HepG2 (cell line): ENCODE data around the gene HSPA4L. TPM values are rescaled to one million over a fixed set of nuclear protein-coding genes. Genes with fewer than 3 reads are reported as not detected.
A peak's percentile ranks its signal among the peaks of the same experiment; 100 is the strongest.

Experiments
- CEBPG ChIP-seq: IDR thresholded peaks from 2 replicates; pipeline ENCODE4 v1.6.1; 2016
- MED8 ChIP-seq: sonication (generic); formaldehyde crosslinking; IDR thresholded peaks from 2 replicates; pipeline ENCODE4 v1.8.1; 2023; ENCODE audit warnings: mild to moderate bottlenecking, missing genetic modification reagents; ENCODE audit not compliant: insufficient replicate concordance
- RXRB ChIP-seq: IDR thresholded peaks from 2 replicates; pipeline ENCODE4 v1.6.1; 2016; ENCODE audit warnings: borderline replicate concordance, missing genetic modification reagents, missing compliant biosample characterization
- SALL2 ChIP-seq: sonication (generic); formaldehyde crosslinking; IDR thresholded peaks from 2 replicates; pipeline ENCODE4 v1.8.1; 2023; ENCODE audit warnings: mild to moderate bottlenecking, missing genetic modification reagents, inconsistent platforms
- SMYD3 ChIP-seq: sonication (generic); formaldehyde crosslinking; IDR thresholded peaks from 2 replicates; pipeline ENCODE4 v1.8.1; 2023; ENCODE audit warnings: mild to moderate bottlenecking, missing genetic modification reagents
- STAG1 ChIP-seq: sonication (generic); formaldehyde crosslinking; IDR thresholded peaks from 2 replicates; pipeline ENCODE4 v1.4.0; 2020; ENCODE audit warnings: missing genetic modification reagents
- TAF1 ChIP-seq: sonication (generic); formaldehyde crosslinking; IDR thresholded peaks from 2 replicates; pipeline ENCODE4 v1.4.0; 2020; ENCODE audit warnings: missing genetic modification reagents
- TBX2 ChIP-seq: sonication (generic); formaldehyde crosslinking; IDR thresholded peaks from 2 replicates; pipeline ENCODE4 v1.5.0; 2020; ENCODE audit warnings: missing genetic modification reagents, mild to moderate bottlenecking, borderline replicate concordance
- ZNF335 ChIP-seq: sonication (generic); formaldehyde crosslinking; IDR thresholded peaks from 2 replicates; pipeline ENCODE4 v1.4.0; 2020; ENCODE audit warnings: missing genetic modification reagents
- ZNF850 ChIP-seq: sonication (generic); formaldehyde crosslinking; conservative IDR thresholded peaks from 2 replicates; pipeline ENCODE4 v1.9.0; 2021; ENCODE audit warnings: mild to moderate bottlenecking, missing genetic modification reagents
- polyA plus RNA-seq, 8 experiments: library from polyadenylated mRNA; depleted of rRNA in 3 of 8; stranded (reverse) in 7 of 8; unstranded in 1 of 8; fragments of >200 nt; fragmentation: Illumina TruSeq in 4 of 8; extraction: Trizol in 4 of 8; gene quantifications; 2 replicates each; pipeline versions ENCODE4 v1.2.1 to v1.2.3, GENCODE V29; 2011 to 2016; ENCODE audit warnings: low read depth in 4 of 8, missing spikeins in 1 of 8, mixed read lengths in 1 of 8; ENCODE audit not compliant: insufficient read depth in 1 of 8
- total RNA-seq, 5 experiments: library from RNA; depleted of rRNA; stranded (reverse); fragments of >200 nt; fragmentation: Illumina TruSeq; extraction: Trizol; gene quantifications; 2 replicates each; pipeline ENCODE4 v1.2.3, GENCODE V29; 2016; ENCODE audit warnings: low read depth in 1 of 5
- TF ChIP-seq, protein P1 (sequence below): sonication (generic); formaldehyde crosslinking; IDR thresholded peaks from 2 replicates; pipeline ENCODE4 v1.8.0; 2022; ENCODE audit warnings: mild to moderate bottlenecking, missing genetic modification reagents
- TF ChIP-seq, protein P2 (sequence below): sonication (generic); formaldehyde crosslinking; IDR thresholded peaks from 2 replicates; pipeline ENCODE4 v1.4.0; 2020; ENCODE audit warnings: mild to moderate bottlenecking, missing genetic modification reagents
- TF ChIP-seq, protein P3 (sequence below): sonication (generic); formaldehyde crosslinking; IDR thresholded peaks from 2 replicates; pipeline ENCODE4 v1.4.0; 2020; ENCODE audit warnings: mild to moderate bottlenecking, low read depth, missing genetic modification reagents
- TF ChIP-seq, protein P4 (sequence below): sonication (generic); formaldehyde crosslinking; IDR thresholded peaks from 2 replicates; pipeline ENCODE4 v1.4.0; 2020; ENCODE audit warnings: missing genetic modification reagents
- TF ChIP-seq, protein P5 (sequence below): sonication (generic); formaldehyde crosslinking; IDR thresholded peaks from 2 replicates; pipeline ENCODE4 v1.5.0; 2020; ENCODE audit warnings: mild to moderate bottlenecking, missing genetic modification reagents, borderline replicate concordance

Gene HSPA4L
- total and polyA plus RNA-seq, 2 of the 13 experiments (the other 11 are each of a cell fraction or from before 2014, with no cell fraction given) = 3.7 to 31.5 TPM

DNA sequence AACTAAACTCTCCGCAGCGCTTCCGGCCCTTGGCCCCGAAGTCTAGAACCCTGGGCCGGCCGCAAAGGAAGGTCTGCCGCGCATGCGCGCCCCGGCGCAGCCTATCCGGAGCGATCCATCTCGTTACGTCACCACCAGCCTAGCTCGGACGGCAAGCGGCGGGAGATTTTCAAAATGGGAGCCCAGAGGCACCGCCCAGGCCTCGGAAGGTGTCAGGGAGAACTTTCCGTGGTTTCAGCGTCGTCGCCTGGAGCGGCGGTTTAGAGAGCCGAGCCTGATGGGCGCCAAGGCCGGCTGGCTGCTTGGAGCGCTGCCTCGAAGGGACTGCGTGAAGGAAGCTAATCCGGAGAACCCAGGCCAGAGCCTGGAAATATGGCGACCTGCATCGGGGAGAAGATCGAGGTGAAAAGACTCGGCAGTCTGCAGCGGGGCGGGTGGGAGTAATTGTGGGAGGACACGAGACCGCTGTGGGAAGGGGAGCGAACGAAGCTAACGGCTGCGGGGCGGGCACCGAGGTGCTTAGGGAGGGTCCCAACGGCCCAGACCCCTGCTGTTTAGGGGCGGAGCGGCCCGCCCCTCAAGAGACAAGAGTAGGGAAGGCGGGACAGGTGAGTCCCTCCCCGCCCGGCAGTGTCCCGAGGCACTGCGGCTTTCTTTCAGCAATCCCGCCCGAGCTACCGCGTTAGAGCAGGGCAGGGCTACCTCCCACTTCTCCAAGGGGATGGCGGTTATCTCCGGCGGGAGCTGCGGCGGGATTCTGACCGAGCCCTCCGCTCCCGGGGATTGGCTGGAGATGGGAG, 98.8 kb downstream of the HSPA4L start, which contains the start of gene PLK4 (continued):
- TF ChIP-seq, protein P1, sequence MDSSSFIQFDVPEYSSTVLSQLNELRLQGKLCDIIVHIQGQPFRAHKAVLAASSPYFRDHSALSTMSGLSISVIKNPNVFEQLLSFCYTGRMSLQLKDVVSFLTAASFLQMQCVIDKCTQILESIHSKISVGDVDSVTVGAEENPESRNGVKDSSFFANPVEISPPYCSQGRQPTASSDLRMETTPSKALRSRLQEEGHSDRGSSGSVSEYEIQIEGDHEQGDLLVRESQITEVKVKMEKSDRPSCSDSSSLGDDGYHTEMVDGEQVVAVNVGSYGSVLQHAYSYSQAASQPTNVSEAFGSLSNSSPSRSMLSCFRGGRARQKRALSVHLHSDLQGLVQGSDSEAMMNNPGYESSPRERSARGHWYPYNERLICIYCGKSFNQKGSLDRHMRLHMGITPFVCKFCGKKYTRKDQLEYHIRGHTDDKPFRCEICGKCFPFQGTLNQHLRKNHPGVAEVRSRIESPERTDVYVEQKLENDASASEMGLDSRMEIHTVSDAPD = 0 out of 2 replicates have a peak, but pooled peaks have one; percentile 63
- TF ChIP-seq SMYD3 (CRISPR knock-in tag) (peak; percentile 91), ZNF335 (CRISPR knock-in tag) (no peak), SALL2 (CRISPR knock-in tag) (peak; percentile 52; the same call in 1 of the 2 replicates), STAG1 (CRISPR knock-in tag) (no peak), MED8 (CRISPR knock-in tag) (no peak), TAF1 (CRISPR knock-in tag) (peak; percentile 80), TBX2 (peak; percentile 65), RXRB (CRISPR knock-in tag) (peak; percentile 43; the same call in 1 of the 2 replicates), ZNF850 (no peak), CEBPG (CRISPR knock-in tag) (peak; percentile 67)
- TF ChIP-seq, protein P2, sequence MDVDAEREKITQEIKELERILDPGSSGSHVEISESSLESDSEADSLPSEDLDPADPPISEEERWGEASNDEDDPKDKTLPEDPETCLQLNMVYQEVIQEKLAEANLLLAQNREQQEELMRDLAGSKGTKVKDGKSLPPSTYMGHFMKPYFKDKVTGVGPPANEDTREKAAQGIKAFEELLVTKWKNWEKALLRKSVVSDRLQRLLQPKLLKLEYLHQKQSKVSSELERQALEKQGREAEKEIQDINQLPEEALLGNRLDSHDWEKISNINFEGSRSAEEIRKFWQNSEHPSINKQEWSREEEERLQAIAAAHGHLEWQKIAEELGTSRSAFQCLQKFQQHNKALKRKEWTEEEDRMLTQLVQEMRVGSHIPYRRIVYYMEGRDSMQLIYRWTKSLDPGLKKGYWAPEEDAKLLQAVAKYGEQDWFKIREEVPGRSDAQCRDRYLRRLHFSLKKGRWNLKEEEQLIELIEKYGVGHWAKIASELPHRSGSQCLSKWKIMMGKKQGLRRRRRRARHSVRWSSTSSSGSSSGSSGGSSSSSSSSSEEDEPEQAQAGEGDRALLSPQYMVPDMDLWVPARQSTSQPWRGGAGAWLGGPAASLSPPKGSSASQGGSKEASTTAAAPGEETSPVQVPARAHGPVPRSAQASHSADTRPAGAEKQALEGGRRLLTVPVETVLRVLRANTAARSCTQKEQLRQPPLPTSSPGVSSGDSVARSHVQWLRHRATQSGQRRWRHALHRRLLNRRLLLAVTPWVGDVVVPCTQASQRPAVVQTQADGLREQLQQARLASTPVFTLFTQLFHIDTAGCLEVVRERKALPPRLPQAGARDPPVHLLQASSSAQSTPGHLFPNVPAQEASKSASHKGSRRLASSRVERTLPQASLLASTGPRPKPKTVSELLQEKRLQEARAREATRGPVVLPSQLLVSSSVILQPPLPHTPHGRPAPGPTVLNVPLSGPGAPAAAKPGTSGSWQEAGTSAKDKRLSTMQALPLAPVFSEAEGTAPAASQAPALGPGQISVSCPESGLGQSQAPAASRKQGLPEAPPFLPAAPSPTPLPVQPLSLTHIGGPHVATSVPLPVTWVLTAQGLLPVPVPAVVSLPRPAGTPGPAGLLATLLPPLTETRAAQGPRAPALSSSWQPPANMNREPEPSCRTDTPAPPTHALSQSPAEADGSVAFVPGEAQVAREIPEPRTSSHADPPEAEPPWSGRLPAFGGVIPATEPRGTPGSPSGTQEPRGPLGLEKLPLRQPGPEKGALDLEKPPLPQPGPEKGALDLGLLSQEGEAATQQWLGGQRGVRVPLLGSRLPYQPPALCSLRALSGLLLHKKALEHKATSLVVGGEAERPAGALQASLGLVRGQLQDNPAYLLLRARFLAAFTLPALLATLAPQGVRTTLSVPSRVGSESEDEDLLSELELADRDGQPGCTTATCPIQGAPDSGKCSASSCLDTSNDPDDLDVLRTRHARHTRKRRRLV (CRISPR knock-in tag) = peak; percentile 39; the same call in 1 of the 2 replicates
- TF ChIP-seq, protein P3, sequence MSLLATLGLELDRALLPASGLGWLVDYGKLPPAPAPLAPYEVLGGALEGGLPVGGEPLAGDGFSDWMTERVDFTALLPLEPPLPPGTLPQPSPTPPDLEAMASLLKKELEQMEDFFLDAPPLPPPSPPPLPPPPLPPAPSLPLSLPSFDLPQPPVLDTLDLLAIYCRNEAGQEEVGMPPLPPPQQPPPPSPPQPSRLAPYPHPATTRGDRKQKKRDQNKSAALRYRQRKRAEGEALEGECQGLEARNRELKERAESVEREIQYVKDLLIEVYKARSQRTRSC = 0 out of 2 replicates have a peak, but pooled peaks have one; percentile 32
- TF ChIP-seq, protein P4, sequence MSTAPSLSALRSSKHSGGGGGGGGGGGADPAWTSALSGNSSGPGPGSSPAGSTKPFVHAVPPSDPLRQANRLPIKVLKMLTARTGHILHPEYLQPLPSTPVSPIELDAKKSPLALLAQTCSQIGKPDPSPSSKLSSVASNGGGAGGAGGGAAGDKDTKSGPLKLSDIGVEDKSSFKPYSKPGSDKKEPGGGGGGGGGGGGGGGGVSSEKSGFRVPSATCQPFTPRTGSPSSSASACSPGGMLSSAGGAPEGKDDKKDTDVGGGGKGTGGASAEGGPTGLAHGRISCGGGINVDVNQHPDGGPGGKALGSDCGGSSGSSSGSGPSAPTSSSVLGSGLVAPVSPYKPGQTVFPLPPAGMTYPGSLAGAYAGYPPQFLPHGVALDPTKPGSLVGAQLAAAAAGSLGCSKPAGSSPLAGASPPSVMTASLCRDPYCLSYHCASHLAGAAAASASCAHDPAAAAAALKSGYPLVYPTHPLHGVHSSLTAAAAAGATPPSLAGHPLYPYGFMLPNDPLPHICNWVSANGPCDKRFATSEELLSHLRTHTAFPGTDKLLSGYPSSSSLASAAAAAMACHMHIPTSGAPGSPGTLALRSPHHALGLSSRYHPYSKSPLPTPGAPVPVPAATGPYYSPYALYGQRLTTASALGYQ = 0 out of 2 replicates have a peak, but pooled peaks have one; percentile 35
- TF ChIP-seq, protein P5, sequence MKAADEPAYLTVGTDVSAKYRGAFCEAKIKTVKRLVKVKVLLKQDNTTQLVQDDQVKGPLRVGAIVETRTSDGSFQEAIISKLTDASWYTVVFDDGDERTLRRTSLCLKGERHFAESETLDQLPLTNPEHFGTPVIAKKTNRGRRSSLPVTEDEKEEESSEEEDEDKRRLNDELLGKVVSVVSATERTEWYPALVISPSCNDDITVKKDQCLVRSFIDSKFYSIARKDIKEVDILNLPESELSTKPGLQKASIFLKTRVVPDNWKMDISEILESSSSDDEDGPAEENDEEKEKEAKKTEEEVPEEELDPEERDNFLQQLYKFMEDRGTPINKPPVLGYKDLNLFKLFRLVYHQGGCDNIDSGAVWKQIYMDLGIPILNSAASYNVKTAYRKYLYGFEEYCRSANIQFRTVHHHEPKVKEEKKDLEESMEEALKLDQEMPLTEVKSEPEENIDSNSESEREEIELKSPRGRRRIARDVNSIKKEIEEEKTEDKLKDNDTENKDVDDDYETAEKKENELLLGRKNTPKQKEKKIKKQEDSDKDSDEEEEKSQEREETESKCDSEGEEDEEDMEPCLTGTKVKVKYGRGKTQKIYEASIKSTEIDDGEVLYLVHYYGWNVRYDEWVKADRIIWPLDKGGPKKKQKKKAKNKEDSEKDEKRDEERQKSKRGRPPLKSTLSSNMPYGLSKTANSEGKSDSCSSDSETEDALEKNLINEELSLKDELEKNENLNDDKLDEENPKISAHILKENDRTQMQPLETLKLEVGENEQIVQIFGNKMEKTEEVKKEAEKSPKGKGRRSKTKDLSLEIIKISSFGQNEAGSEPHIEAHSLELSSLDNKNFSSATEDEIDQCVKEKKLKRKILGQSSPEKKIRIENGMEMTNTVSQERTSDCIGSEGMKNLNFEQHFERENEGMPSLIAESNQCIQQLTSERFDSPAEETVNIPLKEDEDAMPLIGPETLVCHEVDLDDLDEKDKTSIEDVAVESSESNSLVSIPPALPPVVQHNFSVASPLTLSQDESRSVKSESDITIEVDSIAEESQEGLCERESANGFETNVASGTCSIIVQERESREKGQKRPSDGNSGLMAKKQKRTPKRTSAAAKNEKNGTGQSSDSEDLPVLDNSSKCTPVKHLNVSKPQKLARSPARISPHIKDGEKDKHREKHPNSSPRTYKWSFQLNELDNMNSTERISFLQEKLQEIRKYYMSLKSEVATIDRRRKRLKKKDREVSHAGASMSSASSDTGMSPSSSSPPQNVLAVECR (CRISPR knock-in tag) = peak; percentile 100
